Stimulated activated CD4-positive, alpha-beta T cell treated with anti-CD3 and anti-CD28 coated beads, Interleukin-12 subunit alpha, Interleukin-12 subunit beta, amount 100 ng/mL, for 24 hours (primary cell): ENCODE data around the gene AVPI1.
"Not testable (repeated sequence)": the region's sequence is repeated elsewhere in the genome, so short reads cannot be mapped to it uniquely, and the experiment has no call there.

ENCODE experiments used
- DNase-seq, 2 experiments: peaks; one replicate each; pipeline ENCODE4 v3.0.0-alpha.2; 2020; ENCODE audit warnings: low read depth in 2 of 2

AVPI1 gene

DNA sequence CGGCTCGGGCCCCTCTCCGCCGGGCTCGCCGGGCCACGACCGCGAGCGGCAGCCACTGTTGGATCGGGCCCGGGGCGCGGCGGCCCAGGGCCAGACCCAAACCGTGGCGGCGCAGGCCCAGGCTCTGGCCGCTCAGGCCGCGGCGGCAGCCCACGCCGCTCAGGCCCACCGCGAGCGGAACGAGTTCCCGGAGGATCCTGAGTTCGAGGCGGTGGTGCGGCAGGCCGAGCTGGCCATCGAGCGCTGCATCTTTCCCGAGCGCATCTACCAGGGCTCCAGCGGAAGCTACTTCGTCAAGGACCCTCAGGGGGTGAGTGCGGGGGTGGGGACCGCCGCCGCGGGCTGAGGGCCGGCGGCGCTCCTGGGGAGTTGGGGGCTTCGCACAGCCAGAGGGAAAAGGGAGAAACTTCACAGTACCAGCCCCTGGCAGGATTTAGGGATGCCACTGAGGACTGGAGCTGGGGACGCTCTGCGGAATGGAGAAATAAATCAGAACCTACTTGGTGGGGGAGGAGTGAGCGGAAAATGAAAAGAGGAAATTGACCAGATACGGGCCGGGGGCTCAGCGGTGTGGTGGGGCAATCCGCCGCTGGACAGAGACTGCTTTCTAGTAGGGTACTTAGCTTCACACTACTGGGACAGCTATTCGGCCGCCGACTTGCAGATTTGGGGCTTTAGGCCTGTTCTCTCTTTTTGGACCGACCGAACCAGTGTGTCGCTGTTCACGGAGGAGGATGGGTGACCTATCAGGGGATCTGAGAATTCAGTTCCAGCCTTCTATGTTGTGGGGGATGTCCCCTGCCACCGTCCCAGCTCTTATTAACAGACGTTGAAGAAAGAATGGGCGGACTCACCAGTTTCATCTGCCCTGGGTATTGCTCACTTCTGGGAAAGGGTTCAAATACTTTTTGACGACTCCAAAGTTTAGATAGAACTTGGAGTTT, 45.9 kb downstream of the AVPI1 start:
- peak in 1 of 2 experiments; percentile 13 for DNase-seq

DNA sequence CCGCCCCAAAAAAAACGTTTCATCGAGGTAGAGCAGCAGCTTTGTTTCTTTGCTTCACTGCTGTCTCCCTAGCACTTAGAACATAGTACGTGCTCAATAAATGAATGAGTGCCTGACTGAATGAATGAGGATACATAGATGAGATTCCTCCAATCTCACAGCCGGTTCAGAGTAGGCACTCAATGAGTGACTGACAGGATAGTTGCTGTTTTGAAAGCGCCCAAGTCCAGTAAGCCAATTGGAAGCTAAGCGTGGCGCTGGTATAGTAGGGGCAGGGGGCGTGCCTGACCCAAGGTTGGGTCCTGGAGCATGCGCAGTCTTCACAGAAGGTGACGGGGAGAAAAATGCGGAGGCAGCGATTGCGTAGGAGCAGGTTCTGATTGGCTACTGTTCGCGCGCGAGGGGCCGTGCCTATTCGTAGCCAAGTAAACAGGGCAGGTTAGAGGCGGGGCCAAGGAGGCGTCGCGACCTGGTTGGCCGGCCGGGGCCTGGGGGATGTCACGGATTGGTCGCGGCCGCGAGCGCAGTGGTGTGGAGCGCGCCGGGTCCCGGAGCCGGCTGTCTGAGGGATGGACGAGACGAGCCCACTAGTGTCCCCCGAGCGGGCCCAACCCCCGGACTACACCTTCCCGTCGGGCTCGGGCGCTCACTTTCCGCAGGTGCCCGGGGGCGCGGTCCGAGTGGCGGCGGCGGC, 46.7 kb downstream of the AVPI1 start, which contains the start of gene PI4K2A:
Gene PI4K2A (plus strand): TSS at position 498 of the 694 bp plus-strand sequence. CDS start 72 bp downstream, at position 570.
- peak; percentile 99 for DNase-seq

DNA sequence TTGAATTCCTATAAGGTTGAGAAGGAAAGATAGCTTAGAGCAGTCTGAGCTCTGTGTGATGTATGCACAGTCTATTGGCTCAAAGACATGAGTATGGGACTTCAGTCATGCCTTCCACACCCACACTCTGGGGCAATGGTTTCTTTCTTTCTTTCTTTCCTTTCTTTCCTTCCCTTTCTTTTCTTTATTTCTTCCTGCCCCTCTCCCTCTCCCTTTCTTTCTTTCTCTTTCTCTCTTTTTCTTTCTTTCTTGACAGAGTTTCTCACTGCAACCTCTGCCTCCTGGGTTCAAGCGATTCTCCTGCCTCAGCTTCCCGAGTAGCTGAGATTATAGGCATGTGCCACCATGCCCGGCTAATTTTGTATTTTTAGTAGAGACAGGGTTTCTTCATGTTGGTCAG, 48.0 kb downstream of the AVPI1 start:
- not testable (repeated sequence) for DNase-seq

- DNase-seq: no peak
Observed at GRCh38 chr10:97635577-97635976, 51.5 kb downstream of the AVPI1 start.

DNA sequence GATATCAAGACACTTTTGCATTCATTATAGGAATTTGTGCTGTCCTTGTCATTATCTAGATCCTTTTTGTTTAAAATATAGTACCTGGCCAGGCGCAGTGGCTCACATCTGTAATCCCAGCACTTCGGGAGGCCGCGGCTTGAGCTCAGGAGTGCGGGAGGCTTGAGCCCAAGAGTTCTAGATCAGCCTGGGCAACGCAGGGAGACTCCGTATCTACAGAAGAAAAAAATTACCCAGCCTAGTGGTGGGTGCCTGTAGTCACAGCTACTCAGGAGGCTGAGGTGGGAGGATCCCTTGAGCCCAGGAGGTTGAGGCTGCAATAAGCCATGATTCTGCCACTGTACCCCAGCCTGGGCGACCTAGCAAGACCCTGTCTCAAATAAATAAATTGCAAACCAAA, 53.1 kb downstream of the AVPI1 start:
- peak in 1 of 2 experiments; percentile 2 for DNase-seq

DNA sequence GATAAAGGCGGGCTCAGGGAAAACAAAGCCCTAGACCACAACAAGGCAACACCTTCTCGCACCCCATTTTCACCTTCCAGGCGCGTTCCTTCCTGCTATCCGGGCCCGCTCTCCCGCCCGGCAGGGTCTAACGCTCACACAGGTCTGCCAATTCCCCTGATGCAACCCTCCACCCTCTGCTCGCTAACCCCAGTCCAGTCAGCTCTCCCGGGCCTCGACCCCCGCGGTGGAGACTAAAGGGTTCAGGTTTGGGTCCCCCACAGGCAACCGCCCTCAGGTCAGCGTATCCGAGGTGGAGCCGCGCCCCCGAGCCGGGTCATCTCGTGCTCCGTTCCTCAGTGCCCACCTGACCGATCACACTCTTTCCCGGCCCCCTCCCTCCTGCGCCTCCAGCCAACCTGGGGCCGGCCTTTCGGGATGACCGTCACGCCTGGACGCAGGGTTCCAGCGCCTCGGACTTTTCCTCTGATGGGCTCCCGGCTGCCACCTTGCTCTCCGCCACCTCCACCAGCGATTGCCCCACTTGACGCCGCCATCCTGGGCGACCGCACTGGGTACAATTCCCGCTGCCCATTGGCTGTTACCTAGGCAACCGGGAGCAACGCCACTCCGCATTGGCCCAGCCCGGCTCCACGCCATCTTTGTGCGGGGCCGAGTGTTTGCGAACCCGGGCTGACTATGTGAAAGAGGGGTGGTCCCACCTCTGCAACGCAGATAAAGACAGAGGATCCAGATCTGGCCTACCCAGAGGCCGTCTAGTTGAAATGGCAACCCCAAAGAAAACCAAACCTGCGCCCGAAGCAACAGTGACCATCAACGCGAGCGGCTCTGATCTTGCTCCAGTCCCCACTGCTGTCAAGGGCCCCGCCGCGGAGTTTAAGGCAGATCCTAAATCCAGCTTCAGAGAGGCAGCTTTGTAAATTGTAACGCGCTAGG, 53.8 kb downstream of the AVPI1 start, which contains the start of gene MORN4:
Gene MORN4 (minus strand): TSS at position 552 of the 936 bp plus-strand sequence. CDS start 13,847 bp downstream, outside the sequence.
- peak; percentile 83 to 88 for DNase-seq

DNA sequence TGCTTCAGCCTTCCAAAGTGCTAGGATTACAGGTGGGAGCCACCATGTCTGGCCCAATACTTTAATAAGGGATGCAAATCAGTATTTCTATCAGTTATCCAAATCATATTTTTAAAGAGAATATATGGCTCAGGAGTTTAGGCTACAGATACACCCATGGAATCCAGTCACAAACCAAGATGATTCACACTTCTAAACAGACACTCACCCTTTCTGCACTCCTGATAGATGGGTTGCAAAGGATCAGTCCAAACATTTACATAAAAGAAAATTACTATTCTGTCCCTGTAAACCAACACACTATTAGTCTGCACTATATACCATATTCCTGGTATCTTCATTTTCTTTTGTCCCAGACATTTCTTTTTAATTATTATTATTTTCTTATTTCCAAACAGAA, 55.9 kb downstream of the AVPI1 start:
- DNase-seq: no peak

DNA sequence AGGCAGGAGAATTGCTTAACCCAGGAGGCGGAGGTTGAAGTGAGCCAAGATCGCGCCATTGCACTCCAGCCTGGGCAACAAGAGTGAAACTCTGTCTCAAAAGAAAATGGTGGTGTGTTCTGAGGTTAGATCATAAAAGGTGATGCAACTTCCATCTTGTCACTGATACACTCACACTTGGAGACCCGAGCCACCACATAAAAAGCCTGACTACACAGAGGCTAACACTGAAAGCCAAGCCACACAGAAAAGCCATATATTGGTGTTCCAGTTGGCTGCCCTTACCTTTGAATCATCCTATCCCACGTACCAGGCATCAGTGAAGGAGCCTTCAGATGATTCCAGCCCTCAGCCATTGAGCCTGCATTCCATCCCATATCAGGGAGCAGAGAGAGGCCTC, 57.8 kb downstream of the AVPI1 start:
- DNase-seq: no peak

GRCh38 chr10:97628228-97628627, 58.8 kb downstream of the AVPI1 start:
- DNase-seq: no peak

DNA sequence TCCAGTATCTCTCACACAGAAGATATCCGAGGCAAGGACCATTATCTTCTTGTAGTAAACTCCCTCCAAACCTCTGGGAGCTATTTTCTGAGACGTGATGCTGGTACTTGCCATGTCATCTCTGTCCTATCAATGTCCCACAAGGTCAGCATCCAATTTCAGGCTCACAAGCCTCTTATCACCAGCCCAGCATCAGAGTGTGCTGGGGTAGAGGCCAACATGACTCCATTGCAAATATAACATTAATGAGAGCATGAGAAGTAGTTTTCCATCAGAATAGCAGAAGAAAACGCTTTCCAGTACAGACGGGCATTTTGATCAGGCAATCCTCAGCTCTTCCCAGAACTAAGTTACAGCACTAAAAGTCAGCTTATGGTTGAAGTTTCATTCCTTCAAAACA, 59.3 kb downstream of the AVPI1 start:
- DNase-seq: no peak
